HG03060 (cell line): ENCODE results near the gene EPHB1.
"Not testable (repeated sequence)": the region's sequence is repeated elsewhere in the genome, so short reads cannot be mapped to it uniquely, and the experiment has no call there.

ENCODE experiments used
- ATAC-seq: cut with Tn5 transposase; IDR thresholded peaks from one replicate; pipeline ENCODE4 v1.9.1; 2021; ENCODE audit warnings: low read depth, moderate number of reproducible peaks; ENCODE audit not compliant: unreplicated experiment

The EPHB1 gene

DNA sequence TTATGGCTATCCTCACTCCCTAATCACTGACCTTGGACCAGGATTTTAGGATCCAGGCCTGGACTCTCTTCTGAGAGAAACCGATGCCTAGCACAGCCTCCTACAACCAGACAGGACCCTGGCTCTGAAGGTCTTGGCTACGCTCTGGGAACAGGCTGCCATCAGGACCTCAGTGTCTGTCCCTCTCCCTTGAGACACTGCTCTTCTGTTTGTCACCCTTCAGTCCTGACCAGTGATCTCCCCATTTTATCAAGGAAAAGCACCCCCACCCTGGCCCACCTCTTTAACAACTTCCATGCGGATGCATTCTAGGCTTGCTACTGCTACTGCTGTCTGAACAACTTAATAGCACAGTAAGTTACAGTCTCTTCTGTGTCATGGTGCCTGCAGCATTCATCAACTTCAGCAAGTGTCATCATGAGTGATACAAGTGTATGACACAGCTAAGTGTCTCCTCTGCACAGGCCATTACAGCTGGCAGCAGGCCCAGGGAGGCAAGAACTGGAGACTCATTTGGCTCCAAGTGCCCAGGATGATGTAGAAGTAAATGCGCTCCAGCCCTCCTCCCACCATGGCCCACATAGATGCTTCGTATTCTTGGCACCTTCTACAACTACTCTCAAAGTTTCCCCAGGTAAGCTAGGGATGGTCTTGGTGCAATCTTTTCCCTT, 302.4 kb downstream of the EPHB1 start:
- no peak for ATAC-seq

DNA sequence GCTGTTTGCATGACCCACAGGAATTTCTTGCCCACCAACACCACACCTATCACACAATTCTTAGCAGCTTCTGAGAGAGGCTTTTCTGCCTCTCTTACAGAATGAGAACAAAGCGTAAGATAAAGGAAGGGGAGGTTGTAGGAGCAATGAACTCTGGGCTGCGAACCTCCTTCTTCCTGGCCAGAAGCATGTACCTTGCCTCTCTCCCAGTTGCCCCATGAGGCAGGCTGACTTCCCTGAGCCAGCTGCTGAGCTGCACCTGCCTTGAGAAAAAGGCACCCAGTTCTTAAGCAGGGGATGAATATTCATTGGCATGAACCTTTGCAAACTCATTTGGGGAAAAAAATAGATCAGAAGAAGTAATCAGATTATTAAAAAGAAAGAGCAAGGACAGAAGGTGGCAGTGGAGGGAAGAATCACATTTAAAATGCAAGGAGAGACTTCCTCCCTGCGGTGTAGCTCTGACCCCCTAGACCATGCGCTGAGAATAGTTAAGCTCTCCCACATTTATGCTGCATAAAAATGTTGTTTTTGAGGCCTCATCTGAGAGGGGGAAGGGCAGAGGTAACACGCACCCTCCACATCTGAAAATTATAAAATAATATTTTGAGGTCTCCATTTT, 304.8 kb downstream of the EPHB1 start:
- ATAC-seq, result no peak

DNA sequence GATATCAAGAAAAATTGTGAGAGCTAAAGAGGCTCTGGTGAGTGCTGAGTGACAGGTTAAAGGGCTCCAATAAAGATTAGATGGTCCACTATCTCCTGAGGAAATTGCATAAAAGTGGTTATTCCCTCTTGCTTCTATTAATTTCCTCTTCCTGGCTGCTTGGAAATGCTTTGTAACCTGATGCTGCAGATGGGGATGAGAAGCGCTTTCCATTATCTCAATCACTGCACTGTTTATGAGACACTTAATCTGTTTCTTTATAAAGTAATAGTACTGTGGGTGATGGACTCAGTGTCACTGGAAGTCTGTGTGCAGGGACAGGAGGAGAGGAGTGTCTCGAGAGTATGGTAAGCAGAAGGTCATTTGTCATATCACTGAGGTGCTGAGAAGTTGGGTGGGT, 305.3 kb downstream of the EPHB1 start:
- no peak for ATAC-seq

DNA sequence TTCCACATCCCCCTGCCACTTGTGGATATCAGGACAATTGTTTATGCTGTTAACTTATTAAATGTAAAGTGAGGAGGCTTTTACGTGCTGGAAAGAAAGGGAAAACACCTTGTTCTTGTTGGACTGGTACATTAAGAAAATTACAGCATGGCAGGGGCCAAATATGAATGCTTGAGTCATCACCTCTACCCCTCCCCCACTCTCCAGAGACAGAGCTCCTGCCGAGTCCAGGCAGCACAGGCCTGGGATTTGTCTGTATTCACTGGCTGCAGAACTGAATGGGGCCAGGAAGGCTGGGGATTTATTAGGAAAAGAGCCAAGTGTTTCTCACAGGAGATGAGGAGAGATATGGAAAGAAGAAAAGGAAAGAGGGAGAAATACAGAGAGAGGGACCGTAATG, 308.9 kb downstream of the EPHB1 start:
- ATAC-seq, result no peak

DNA sequence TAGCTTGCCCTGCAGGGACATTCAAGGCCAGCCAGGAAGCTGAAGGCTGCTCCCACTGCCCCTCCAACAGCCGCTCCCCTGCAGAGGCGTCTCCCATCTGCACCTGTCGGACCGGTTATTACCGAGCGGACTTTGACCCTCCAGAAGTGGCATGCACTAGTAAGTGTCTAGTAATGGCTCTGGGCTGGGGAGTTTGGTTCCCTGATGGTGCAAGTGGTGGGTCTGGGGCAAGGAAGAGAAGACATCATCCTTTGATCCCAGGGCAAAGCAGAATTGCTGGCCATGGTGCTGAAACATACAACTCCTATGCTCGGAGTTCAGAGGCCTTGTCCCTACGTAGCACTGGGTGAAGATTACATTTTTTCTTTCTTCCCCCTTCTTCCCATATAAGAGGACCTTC, 311.4 kb downstream of the EPHB1 start:
- no peak for ATAC-seq

DNA sequence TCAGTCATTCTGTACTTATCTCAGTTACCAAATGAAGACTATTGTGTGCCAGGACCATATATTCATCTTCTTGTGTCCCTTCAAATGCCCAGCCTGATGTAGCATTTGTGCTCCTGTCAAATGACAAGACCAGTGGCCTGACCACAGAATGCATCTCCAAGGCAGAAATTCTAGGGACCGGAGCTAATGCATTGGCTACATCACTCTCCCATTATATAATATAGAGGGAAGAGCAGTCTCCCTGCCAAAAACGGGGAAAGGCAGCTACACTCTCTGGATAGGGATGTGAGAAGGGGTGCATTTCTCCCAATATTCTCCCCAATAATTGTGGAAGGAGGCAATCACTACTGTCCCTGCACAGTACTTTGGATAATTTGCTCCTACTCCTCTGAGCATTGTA, 312.0 kb downstream of the EPHB1 start:
- no peak for ATAC-seq

DNA sequence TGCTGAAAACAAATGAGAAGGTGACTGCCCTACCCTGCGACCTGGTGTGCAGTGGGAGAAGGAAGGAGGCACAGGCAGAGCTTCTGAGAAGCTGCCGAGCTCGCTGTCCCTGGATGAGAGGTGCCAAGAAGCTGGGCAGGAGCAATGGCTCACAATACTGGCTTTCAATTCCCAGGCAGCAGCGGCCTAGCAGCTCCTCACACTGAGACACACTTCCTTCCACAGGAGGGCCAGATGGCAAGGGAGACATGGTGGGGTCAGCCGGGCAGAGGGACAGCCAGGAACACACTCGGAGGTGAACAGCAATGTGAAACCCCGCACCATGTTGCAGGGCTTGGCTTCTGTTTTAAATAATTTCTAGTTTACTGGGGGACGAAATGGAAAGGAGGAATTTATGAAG, 314.6 kb downstream of the EPHB1 start:
- ATAC-seq, result no peak

DNA sequence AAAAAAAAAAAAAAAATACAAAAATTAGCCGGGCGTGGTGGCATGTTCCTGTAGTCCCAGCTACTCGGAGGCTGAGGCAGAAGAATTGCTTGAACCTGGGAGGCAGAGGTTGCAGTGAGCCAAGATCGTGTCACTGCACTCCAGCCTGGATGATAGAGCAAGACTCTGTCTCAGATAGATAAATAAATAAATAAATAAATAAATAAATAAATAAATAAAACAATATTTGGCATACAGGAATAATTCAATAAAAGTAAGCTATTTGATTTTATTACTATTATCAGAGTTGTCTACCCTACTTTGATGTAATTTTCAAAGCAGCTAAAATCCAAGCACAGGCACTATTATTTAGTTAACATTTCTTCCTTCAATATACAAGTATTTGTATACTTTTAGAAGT, 319.5 kb downstream of the EPHB1 start:
- ATAC-seq, result not testable (repeated sequence)

DNA sequence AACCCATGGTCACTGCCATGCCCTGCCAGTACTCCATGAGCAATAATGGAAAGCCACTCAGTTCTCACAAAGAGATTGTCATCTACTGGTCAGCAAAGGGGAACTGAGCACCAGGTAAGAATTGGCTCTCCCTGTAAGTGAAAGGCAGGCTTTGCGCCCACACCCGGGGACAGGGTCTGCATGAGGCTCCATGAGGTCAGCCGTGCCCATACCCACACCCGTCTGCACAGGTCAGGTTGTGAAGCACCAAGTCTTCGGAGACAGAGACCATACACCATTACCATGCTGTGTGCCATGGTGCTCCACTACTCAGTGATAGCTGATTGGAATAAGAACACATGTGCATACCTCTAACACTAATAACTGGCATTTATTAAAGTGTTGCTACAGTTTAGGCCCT, 322.9 kb downstream of the EPHB1 start:
- no peak for ATAC-seq

DNA sequence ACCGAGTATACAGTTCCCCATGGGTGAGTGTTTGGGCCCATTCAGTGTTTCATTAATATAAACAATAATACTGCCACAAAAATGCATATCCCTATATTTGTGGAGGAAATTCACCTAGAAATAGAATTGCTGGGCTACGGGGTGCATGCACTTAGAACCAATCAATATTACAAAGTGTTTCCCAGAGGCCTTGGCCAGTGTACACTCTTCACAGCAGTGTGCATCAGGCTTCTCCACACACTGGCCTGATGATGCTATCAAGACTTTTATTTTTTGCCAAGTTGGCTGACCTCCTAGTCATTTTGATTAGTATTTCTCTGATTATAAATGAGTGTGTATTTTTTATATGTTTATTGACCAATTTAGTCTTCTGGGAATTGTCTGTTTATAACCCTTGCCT, 323.7 kb downstream of the EPHB1 start:
- ATAC-seq, result no peak

DNA sequence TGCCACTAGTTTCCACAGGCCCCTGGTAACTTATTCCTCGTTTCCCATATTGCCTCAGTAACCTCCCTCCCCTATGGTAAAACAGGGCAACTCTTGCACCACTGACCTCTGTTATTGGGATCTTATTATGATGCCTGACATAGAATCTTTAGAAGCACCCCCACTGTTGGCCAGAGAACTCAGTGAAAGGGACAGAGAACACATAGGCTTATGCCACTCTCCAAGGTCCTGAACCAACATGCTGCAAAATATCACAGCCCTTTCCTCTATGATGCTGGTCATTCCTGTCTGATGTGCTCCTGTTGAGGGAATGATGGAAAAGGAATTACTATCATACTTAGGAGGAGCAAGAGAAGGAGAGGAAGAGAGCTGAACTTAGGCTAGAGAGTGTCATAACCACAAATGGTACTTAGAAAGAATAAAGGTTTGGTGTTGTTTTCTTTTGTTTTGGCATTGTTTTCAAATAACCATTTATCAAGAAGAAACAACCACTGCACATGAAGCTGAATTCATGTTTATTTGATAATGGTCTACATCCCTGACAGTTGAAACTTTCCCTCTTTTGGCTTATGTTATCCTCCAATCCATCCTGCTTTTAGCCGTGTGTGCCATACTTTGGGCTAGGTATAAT, 330.2 kb downstream of the EPHB1 start:
- no peak for ATAC-seq

DNA sequence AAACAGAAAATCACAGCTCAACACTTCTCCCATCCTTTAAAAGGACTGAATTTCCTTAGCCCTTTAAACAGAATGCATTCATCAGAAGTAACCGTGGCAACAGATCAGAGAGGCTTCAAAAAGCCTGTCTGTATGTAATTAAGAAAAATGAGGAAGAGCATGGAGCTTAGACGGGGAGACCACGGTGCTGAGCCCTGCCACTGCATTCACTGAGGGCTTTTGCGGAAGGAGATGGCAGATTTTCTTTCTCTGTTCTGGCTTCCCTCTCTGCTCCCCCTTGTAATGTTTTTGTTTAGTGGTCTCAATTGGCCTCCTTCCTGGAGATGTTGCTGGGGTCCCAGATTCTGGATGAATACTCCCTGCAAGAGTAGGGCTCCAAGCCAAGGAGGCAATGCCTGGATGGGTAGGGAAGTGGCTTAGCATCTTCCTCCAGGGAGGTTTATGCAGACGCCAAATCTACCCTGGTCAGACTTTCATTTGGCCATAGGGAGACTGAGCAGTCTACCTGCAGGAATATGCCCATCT, 332.9 kb downstream of the EPHB1 start:
- ATAC-seq, result no peak

DNA sequence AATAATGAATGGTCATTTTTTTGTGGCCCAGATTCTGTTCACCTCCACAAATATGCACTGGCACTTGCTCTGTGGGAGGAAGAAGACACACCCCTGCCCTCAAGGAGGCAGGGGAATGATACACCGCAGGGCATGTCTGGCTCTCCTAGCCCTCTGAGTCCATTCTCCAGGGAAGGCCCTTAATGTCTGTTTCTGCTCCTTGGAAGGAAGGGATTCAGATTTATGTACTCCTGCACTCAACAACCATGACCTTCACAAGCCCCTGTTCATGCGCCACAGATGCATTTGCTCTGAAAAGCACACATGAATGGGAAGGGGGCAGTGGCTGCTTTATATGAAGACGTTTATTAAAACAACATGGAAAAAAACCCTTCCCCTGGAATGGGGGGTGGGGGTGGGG, 333.8 kb downstream of the EPHB1 start:
- ATAC-seq, result no peak

DNA sequence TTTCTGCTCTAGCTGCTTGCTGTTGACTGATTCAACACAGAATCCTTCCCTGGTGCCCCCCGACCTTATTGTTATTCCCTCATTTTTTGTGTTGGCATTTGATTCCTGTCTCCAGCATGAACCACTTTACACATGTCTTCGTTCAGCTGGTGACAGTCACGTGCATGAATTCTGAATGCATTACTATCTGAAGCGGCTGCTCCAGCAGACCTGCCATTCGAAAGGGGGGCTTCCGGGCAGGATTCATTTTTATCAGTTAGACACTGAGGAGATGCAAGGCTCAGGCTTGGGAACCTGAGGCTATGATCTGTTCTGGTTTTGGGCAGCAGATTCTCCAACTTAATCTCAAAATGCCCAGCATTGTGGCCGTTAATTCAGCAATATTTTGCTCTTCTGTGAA, 336.2 kb downstream of the EPHB1 start:
- ATAC-seq, result no peak

DNA sequence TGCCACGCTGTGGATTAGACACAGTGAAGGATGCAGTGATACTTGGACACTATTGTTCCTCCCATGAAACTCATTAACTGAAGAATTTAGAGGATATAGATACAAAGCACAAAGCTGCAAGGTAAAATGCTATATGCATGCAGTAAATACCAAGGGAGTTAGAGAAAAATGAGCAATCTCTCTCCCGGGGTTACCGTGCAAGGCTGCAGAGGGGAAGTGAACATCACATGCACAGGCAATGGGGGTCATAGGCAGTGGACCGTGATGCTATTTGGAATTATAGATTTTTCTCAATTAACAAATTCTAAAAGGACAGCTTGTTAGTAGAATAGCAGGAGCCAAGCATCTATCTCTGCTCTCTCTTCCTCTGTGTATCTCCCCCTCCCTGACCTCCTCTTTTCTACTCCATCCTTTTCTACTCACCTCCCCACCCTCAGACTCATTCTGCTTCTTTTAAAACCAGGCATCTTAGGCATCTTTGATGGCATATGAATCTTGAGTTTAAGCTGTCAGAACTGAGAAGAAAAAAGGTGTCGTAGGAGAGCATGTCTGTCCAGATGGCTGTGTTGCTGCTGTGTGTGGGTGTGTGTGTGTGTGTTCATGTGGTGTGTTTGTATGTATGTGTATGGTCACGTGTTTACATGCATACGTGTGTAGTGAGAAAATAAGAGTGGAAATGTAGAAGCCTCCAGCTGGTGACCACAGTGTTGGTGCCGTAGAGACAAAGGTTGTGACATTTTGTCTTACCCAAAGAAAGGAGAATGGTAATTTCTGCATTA, 339.0 kb downstream of the EPHB1 start:
- no peak for ATAC-seq

DNA sequence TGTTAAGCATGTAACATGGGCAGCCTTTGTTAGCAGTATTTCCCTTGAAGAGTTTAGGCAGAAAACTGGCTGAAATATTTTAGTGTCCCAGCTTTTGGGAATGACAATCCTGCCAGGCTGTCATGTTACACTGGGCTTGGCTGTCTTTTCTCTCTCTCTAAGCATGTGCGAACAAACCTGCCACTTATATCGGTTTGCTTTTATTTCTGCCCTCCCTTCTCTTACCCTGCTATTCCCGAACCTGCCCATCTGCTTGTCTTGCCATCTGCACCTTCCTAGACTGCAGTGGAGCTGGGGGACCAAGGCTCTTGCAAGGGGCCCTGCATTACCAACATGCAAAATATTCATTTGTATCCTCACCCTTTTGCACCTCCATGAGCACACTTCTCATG, 339.6 kb downstream of the EPHB1 start:
- no peak for ATAC-seq

DNA sequence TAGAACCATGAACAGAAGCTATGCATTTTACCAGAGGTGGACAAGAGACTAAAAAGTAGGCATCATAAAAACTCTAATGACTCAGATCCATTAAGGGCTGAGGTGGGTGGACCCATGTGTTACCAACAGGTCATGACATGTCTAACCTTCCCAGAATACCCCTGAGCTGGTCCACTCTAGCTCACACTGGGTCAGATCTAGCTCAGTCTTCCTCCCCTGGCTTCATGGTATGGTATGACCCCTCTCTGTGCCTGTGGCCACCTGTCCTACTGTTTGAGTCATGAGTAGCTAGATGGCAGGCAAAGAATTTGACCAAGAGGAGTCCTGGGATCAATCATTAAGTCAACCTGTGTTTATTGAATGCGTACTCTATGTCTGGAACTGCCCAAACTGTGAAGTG, 340.4 kb downstream of the EPHB1 start:
- ATAC-seq, result no peak

DNA sequence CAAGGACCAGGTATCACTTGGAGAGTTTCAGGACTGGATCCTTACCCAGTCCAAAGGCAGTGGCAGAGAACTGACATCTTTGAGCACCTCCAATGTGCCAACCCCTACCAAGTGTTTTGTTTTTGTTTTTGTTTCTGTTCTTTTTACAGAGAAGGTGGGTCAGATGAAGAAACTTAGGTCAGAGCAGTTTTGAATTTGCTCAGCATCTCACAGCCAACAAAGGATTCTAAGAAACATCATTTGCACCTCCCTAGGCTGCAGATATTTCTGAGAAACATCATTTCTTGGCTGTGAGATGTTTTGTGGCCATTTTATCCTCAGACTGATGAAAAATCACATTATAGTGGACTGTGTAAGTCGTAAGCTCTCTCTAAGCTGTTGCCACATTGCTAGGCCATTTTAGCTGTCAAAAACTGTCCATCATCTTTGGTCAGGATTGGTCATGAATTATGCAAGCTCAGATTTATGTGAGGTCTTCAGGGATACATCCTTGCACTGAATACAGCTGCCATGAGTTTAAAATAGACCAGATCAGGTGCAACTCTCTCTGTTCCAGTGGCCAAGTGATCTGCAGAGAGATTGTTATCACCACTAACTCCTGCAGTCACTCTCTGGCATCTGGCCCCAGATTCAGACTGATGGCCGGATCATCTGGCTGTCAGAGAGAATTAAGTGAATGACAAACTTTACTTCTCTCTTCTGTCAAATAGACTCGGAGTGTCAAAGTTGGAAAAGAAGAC, 341.5 kb downstream of the EPHB1 start:
- ATAC-seq, result no peak

DNA sequence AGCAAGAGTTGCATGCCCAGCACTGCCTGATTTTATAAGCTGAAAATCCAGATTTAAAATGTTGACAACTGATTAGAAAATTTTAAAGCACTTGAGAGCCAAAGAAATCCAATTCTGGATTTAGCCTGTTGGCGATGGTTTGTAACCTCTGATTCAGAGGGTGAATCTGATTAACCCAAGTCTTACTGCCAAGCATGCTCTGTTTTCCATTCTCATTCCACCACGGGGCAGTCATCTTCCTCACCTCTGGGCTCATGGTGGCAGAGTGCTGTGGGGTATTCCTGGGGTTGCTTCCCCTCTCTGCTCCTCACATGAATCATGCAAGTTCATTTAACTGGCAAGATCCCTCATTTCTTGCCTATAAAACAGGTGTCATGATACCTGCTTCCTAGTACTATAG, 342.2 kb downstream of the EPHB1 start:
- ATAC-seq, result no peak

DNA sequence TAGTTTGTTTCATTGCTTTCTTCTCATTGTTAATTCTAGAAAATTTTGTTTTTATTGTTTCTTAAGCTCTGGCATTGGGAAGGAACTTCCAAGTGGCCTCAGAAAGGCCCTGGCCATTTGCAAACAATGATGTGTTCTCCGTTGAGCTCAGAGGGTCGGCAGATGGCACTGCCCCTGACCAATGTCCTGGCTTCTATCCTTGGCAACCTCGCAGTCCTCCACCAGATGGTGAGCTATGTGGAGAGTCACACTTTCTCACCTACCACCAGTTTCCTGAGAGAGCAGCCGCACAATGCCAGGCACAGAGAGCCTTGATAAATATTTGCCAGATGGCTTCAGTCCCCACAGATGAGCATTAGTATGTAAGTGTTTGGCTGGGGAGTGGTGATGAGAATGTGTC, 343.7 kb downstream of the EPHB1 start:
- ATAC-seq, result no peak

DNA sequence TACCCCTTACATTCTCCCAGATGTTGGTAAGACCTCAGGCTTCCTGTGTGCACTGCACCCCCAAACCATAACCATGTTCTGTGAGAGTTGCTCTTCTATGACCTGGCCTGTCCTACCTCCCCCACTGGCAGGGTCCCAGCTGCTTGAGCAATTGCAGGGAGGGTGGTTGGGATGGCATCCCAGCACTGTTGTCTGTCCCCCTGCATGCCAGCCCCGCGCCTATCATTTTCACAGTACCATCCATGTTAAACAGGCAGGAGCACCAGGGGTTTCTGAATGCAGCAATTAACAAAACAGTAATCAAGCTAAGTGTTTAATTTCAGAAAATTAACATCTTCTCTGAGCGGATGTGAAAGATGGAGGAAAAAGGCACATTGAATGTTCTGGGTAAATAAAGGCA, 345.5 kb downstream of the EPHB1 start:
- ATAC-seq, result no peak
